Mesendoderm (in vitro differentiated cells): ENCODE data around the gene SLC8B1.

Source experiments
- DNase-seq: peaks from one replicate; pipeline ENCODE4 v3.0.0; 2013
- H2AK5ac ChIP-seq: 2 replicates; pipeline ENCODE4 v1.6.1; 2013; ENCODE audit warnings: low read length, inconsistent platforms
- H2BK120ac ChIP-seq: 2 replicates; pipeline ENCODE4 v1.6.1; 2013; ENCODE audit warnings: low read depth, mild to moderate bottlenecking, low read length, moderate library complexity, mixed read lengths
- H2BK15ac ChIP-seq: replicated peaks from 2 replicates; pipeline ENCODE4 v1.6.1; 2013; ENCODE audit warnings: low read depth, mild to moderate bottlenecking, moderate library complexity
- H2BK5ac ChIP-seq: 2 replicates; pipeline ENCODE4 v1.6.1; 2013; ENCODE audit warnings: low read length, inconsistent platforms
- H3K18ac ChIP-seq: 2 replicates; pipeline ENCODE4 v1.6.1; 2013; ENCODE audit warnings: mild to moderate bottlenecking, low read length, mixed read lengths
- H3K23ac ChIP-seq: one replicate; pipeline ENCODE4 v1.6.1; 2013; ENCODE audit warnings: low read length
- H3K27ac ChIP-seq: 2 replicates; pipeline ENCODE4 v1.5.1; 2013; ENCODE audit warnings: low read depth, mild to moderate bottlenecking, inconsistent platforms, low read length, moderate library complexity
- H3K27me3 ChIP-seq: 2 replicates; pipeline ENCODE4 v1.6.1; 2013; ENCODE audit warnings: low read length, control low read depth, mild to moderate bottlenecking, inconsistent platforms; ENCODE audit not compliant: insufficient read depth, poor library complexity
- H3K36me3 ChIP-seq: 2 replicates; pipeline ENCODE4 v1.6.1; 2013; ENCODE audit warnings: low read length, inconsistent platforms; ENCODE audit not compliant: control insufficient read depth, insufficient read depth
- H3K4ac ChIP-seq: one replicate; pipeline ENCODE4 v1.6.1; 2013; ENCODE audit warnings: low read depth, mild to moderate bottlenecking, low read length, moderate library complexity
- H3K4me1 ChIP-seq: 2 replicates; pipeline ENCODE4 v1.6.1; 2013; ENCODE audit warnings: low read depth, low read length, inconsistent platforms; ENCODE audit not compliant: control insufficient read depth
- H3K4me2 ChIP-seq: 2 replicates; pipeline ENCODE4 v1.6.1; 2013; ENCODE audit warnings: low read length
- H3K4me3 ChIP-seq: 2 replicates; pipeline ENCODE4 v1.5.1; 2013; ENCODE audit warnings: mild to moderate bottlenecking, low read length
- H3K56ac ChIP-seq: one replicate; pipeline ENCODE4 v1.6.1; 2013; ENCODE audit warnings: low read length
- H3K79me1 ChIP-seq: 2 replicates; pipeline ENCODE4 v1.6.1; 2013; ENCODE audit warnings: low read length, inconsistent platforms
- H3K79me2 ChIP-seq: 2 replicates; pipeline ENCODE4 v1.6.1; 2013; ENCODE audit warnings: mild to moderate bottlenecking, low read length; ENCODE audit not compliant: control insufficient read depth, insufficient read depth
- H3K9ac ChIP-seq: 2 replicates; pipeline ENCODE4 v1.6.1; 2013; ENCODE audit warnings: low read length, inconsistent platforms
- H4K5ac ChIP-seq: one replicate; pipeline ENCODE4 v1.6.1; 2013; ENCODE audit warnings: low read length
- H4K8ac ChIP-seq: one replicate; pipeline ENCODE4 v1.6.1; 2013; ENCODE audit warnings: low read depth, mild to moderate bottlenecking, control low read depth, low read length, moderate library complexity
- WGBS: extraction: QIAGEN DNeasy Blood & Tissue Kit; methylation state at CpG from one replicate; pipeline ENCODE4 v1.1.7; 2013; ENCODE audit warnings: low lambda C conversion rate, missing lambda C conversion rate; ENCODE audit not compliant: insufficient coverage; ENCODE audit errors: extremely low coverage; 5-methylcytosine and 5-hydroxymethylcytosine counted together

The SLC8B1 gene

DNA sequence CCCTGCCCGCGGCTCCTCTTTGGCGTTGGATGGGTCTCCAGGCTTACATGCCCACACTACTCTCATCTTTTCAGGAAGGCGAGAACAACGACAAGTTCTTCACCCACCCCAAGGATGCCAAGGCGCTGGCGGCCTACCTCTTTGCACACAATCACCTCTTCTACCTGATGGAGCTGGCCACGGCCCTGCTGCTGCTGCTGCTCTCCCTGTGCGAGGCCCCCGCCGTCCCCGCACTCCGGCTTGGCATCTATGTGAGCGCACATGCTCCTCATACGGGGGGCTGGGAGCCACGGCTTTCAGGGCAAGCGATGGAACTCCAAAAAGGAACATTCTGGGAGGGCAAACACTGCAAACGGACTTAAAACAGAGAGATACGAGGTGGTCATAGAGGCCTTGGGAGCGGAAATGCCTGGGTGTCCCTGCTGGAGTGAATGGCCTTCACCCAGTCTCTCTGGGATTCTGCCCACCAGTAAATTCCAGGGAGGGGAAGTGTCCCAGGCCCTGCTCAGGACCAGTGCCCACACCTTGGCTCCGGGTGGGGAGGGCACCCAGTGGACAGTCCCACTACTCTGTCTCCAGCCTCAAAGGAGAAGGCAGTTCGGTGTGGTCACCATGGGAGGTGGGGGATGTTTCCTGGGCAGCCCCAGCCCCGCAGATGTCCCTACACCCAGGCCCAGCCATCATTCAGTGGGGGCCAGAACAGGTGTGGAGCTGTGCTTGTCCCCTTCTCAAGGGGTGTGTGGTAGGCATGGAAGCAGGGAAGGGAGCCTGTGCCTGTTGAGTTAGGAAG lies 68.6 kb downstream of the SLC8B1 start:
- no CpG with 5 or more reads among the region's 23 CpGs for WGBS
- Histone ChIP-seq H3K79me1 (no peaks in the 10 kb centered on the region), H3K4me1 (no peaks in the 10 kb centered on the region), H3K4me2 (no peak overlapping the region), H3K18ac (no peak overlapping the region), H3K4ac (no peak overlapping the region), H2BK5ac (no peak overlapping the region), H3K27me3 (no peaks in the 10 kb centered on the region), H4K8ac (no peak overlapping the region), H3K56ac (no peak overlapping the region), H3K23ac (no peak overlapping the region), H3K27ac (no peak overlapping the region), H2AK5ac (no peak overlapping the region), H3K79me2 (no peaks in the 10 kb centered on the region), H2BK15ac (no peak overlapping the region), H3K36me3 (no peaks in the 10 kb centered on the region), H3K4me3 (no peak overlapping the region), H2BK120ac (no peak overlapping the region), H4K5ac (no peak overlapping the region), H3K9ac (no peak overlapping the region)
- no peak for DNase-seq

GRCh38 chr12:113263431-113263963 lies 71.4 kb downstream of the SLC8B1 start:
- Histone ChIP-seq H3K4me2 (no peak overlapping the region), H3K79me2 (no peaks in the 10 kb centered on the region), H3K23ac (no peak overlapping the region), H3K79me1 (no peaks in the 10 kb centered on the region), H3K18ac (no peak overlapping the region), H4K5ac (no peak overlapping the region), H3K56ac (no peak overlapping the region), H2BK5ac (no peak overlapping the region), H3K4ac (no peak overlapping the region), H4K8ac (no peak overlapping the region), H3K9ac (no peak overlapping the region), H3K4me3 (no peak overlapping the region), H3K36me3 (no peaks in the 10 kb centered on the region), H2BK15ac (no peak overlapping the region), H3K27me3 (no peaks in the 10 kb centered on the region), H3K4me1 (no peaks in the 10 kb centered on the region), H3K27ac (no peak overlapping the region), H2AK5ac (no peak overlapping the region), H2BK120ac (no peak overlapping the region)
- no peak for DNase-seq
- WGBS, result no CpG with 5 or more reads among the region's 9 CpGs

- no peak overlapping the region for H4K5ac ChIP-seq
- no peaks in the 10 kb centered on the region for H3K36me3 ChIP-seq
- no peak overlapping the region for H2BK15ac ChIP-seq
- no peak for DNase-seq
- H3K9ac ChIP-seq, result no peak overlapping the region
- no peak overlapping the region for H3K4ac ChIP-seq
- H3K4me3 ChIP-seq, result no peak overlapping the region
- no peak overlapping the region for H3K4me2 ChIP-seq
- H3K56ac ChIP-seq, result no peak overlapping the region
- H2BK5ac ChIP-seq, result no peak overlapping the region
- H3K79me1 ChIP-seq, result no peaks in the 10 kb centered on the region
- no peak overlapping the region for H2BK120ac ChIP-seq
- no peak overlapping the region for H2AK5ac ChIP-seq
- no peaks in the 10 kb centered on the region for H3K79me2 ChIP-seq
- no peak overlapping the region for H3K27ac ChIP-seq
- H3K27me3 ChIP-seq, result no peaks in the 10 kb centered on the region
- no peak overlapping the region for H3K23ac ChIP-seq
- no peaks in the 10 kb centered on the region for H3K4me1 ChIP-seq
- H3K18ac ChIP-seq, result no peak overlapping the region
- no peak overlapping the region for H4K8ac ChIP-seq
Observed at GRCh38 chr12:113262710-113263109, 72.2 kb downstream of the SLC8B1 start.

DNA sequence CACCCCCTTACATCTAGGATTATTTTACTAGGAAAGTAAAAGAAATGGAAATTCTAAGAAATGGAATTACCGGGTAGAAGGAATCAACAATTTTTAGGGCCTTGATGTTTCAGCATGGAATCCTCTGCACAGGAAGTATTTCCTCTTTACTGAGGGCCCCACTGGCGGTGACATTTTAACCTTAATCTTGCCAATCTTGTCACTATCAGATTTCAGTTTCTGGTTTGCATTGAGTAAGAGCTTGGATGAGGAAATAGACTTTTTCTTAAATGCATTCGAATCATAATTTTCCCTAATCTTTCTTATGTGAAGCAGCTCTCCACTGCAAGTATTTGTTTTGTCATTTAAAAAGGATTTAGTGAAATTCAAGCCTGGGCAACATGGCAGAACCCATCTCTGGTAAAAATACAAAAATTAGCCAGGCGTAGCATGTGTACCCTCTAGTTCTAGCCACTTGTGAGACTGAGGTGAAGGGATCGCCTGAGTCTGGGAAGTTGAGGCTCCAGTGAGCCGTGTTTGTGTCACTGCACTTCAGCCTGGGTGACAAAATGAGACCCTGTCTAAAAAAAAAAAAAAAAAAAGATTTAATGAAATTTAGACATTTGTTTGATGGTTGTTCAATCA lies 73.0 kb downstream of the SLC8B1 start:
- no CpG with 5 or more reads among the region's 6 CpGs for WGBS
- no peaks in the 10 kb centered on the region for H3K79me2 ChIP-seq
- H4K8ac ChIP-seq, result no peak overlapping the region
- no peak overlapping the region for H3K27ac ChIP-seq
- H2AK5ac ChIP-seq, result no peak overlapping the region
- no peak overlapping the region for H2BK120ac ChIP-seq
- H3K4me1 ChIP-seq, result no peaks in the 10 kb centered on the region
- H3K4ac ChIP-seq, result no peak overlapping the region
- no peak overlapping the region for H3K23ac ChIP-seq
- no peak overlapping the region for H3K4me2 ChIP-seq
- H3K4me3 ChIP-seq, result no peak overlapping the region
- H2BK5ac ChIP-seq, result no peak overlapping the region
- H4K5ac ChIP-seq, result no peak overlapping the region
- H3K36me3 ChIP-seq, result no peaks in the 10 kb centered on the region
- H3K56ac ChIP-seq, result no peak overlapping the region
- H2BK15ac ChIP-seq, result no peak overlapping the region
- DNase-seq, result no peak
- H3K18ac ChIP-seq, result no peak overlapping the region
- H3K9ac ChIP-seq, result no peak overlapping the region
- H3K79me1 ChIP-seq, result no peaks in the 10 kb centered on the region
- H3K27me3 ChIP-seq, result no peaks in the 10 kb centered on the region

- Histone ChIP-seq H4K5ac (no peak overlapping the region), H3K56ac (no peak overlapping the region), H3K4me3 (no peak overlapping the region), H2BK120ac (no peak overlapping the region), H3K4ac (no peak overlapping the region), H2BK15ac (no peak overlapping the region), H3K27ac (no peak overlapping the region), H3K27me3 (no peaks in the 10 kb centered on the region), H2BK5ac (no peak overlapping the region), H3K18ac (no peak overlapping the region), H3K36me3 (no peaks in the 10 kb centered on the region), H3K4me2 (no peak overlapping the region), H3K23ac (no peak overlapping the region), H2AK5ac (no peak overlapping the region), H3K4me1 (no peaks in the 10 kb centered on the region), H3K9ac (no peak overlapping the region), H4K8ac (no peak overlapping the region), H3K79me1 (no peaks in the 10 kb centered on the region), H3K79me2 (no peaks in the 10 kb centered on the region)
- DNase-seq, result no peak
- no CpG with 5 or more reads among the region's 12 CpGs for WGBS
Observed at GRCh38 chr12:113260636-113261300, 74.1 kb downstream of the SLC8B1 start.
